Parathyroid adenoma (tissue), 2 donors: ENCODE data around the gene PCSK6.

Experiments
- H2AFZ ChIP-seq: fragments of 300-600 bp; sonication (generic); one replicate; pipeline ENCODE4 v1.7.0; 2017; ENCODE audit warnings: antibody characterized with exemption, mild to moderate bottlenecking
- H3K27ac ChIP-seq: fragments of 300-600 bp; sonication (generic); one replicate; pipeline ENCODE4 v1.7.0; 2017
- H3K27me3 ChIP-seq: fragments of 300-600 bp; sonication (generic); one replicate; pipeline ENCODE4 v1.7.0; 2017; ENCODE audit warnings: low read length; ENCODE audit not compliant: control insufficient read depth, insufficient read depth
- H3K36me3 ChIP-seq: fragments of 300-600 bp; sonication (generic); one replicate; pipeline ENCODE4 v1.7.0; 2017; ENCODE audit warnings: low read length; ENCODE audit not compliant: control insufficient read depth, insufficient read depth
- H3K4me1 ChIP-seq: fragments of 300-600 bp; sonication (generic); one replicate; pipeline ENCODE4 v1.7.0; 2017; ENCODE audit warnings: control low read depth
- H3K4me2 ChIP-seq: fragments of 300-600 bp; sonication (generic); one replicate; pipeline ENCODE4 v1.7.0; 2017; ENCODE audit warnings: low read length
- H3K4me3 ChIP-seq: fragments of 300-600 bp; sonication (generic); one replicate; pipeline ENCODE4 v1.7.0; 2017; ENCODE audit warnings: low read depth, low read length
- H3K79me2 ChIP-seq: fragments of 300-600 bp; sonication (generic); one replicate; pipeline ENCODE4 v1.7.0; 2017; ENCODE audit warnings: control low read depth
- H3K9ac ChIP-seq: fragments of 300-600 bp; sonication (generic); one replicate; pipeline ENCODE4 v1.7.0; 2017; ENCODE audit warnings: mild to moderate bottlenecking
- H3K9me3 ChIP-seq: fragments of 300-600 bp; sonication (generic); one replicate; pipeline ENCODE4 v1.7.0; 2017; ENCODE audit warnings: low read length; ENCODE audit not compliant: control insufficient read depth
- TF ChIP-seq, protein P1 (sequence below): fragments of 300-600 bp; sonication (generic); IDR thresholded peaks from one replicate; pipeline ENCODE4 v1.7.0; 2017; ENCODE audit warnings: antibody characterized with exemption, mild to moderate bottlenecking
- donor health status: primary hyperparathyroidism.

PCSK6 gene

DNA sequence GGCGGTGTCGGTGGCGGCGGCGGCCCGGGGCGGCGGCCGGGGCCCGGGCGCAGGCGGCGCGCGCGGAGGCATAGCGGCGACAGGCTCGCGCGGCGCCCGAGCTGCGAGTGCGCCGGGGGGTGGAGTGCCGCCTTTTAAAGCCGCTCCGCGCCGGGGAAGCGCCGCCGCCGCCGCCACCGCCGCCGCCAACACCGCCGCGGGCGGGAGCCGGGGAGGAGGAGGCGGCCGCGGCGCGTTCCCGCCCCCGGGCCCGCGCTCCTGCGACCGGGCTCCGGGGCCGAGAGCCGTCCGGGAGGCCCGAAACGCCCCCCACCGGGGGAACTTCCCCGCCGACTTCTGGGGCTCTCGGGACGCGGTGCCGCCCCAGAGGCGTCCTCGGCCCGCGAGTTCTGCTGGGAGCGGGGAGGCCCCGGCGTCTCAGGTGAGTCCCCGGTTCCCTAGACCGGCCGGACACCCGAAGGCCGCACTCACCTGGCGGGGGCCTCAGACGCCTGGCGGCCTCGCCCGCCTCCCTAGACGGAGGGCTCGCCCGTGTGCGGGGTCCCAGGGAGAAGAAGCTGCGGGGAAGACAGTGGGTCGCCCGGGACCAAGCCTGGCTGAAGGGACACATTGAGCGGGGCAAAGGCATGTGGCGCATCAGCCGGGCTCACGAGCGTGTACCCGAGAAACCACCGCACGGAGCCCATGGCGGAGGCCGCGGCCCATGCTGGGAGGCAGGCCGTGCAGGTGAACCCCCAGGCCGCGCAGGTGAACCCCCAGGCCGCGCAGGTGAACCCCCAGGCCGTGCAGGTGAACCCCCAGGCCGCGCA lies at the start of gene PCSK6:
Gene PCSK6, minus strand, starts transcription at position 109 of the 809 bp plus-strand sequence. Its CDS starts 37 bp downstream, at position 72.
- H3K79me2 ChIP-seq, result no peaks in the 10 kb centered on the region
- no peaks in the 10 kb centered on the region for H3K36me3 ChIP-seq
- H3K4me1 ChIP-seq, result no peaks in the 10 kb centered on the region
- H3K4me2 ChIP-seq, result no peak within 1 kb of the TSS
- H3K27ac ChIP-seq, result no peak within 1 kb of the TSS
- TF ChIP-seq, protein P1, sequence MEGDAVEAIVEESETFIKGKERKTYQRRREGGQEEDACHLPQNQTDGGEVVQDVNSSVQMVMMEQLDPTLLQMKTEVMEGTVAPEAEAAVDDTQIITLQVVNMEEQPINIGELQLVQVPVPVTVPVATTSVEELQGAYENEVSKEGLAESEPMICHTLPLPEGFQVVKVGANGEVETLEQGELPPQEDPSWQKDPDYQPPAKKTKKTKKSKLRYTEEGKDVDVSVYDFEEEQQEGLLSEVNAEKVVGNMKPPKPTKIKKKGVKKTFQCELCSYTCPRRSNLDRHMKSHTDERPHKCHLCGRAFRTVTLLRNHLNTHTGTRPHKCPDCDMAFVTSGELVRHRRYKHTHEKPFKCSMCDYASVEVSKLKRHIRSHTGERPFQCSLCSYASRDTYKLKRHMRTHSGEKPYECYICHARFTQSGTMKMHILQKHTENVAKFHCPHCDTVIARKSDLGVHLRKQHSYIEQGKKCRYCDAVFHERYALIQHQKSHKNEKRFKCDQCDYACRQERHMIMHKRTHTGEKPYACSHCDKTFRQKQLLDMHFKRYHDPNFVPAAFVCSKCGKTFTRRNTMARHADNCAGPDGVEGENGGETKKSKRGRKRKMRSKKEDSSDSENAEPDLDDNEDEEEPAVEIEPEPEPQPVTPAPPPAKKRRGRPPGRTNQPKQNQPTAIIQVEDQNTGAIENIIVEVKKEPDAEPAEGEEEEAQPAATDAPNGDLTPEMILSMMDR, result no peak
- peaks cover 4% of the 10 kb centered on the region for H3K27me3 ChIP-seq
- no peak within 1 kb of the TSS for H2AFZ ChIP-seq
- H3K9me3 ChIP-seq, result no peaks in the 10 kb centered on the region
- H3K9ac ChIP-seq, result no peak within 1 kb of the TSS
- H3K4me3 ChIP-seq, result no peak within 1 kb of the TSS

DNA sequence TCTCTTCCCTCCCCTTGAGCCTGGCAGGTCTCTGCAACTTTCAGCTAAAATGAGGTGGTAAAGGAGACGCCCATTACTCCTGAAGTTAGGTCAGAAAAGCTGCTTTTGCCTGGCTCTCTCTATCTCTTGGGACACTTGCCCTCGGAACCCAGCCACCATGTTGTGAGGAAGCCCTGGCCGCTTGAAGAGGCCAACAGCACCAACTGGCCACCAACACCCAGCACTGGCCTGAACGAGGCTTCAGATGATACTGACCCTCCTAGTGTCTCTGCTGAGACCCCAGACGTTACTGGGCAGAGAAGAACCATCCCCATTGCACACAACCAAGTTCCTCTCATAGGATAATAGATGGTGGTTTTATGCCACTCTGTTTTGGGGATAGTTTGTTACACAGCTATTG lies 49.5 kb upstream of the PCSK6 start:
- H3K27ac ChIP-seq, result no peak overlapping the region
- H3K4me3 ChIP-seq, result no peak overlapping the region
- no peaks in the 10 kb centered on the region for H3K36me3 ChIP-seq
- no peak overlapping the region for H3K9ac ChIP-seq
- H3K79me2 ChIP-seq, result no peaks in the 10 kb centered on the region
- H3K27me3 ChIP-seq, result no peaks in the 10 kb centered on the region
- no peaks in the 10 kb centered on the region for H3K9me3 ChIP-seq
- TF ChIP-seq, protein P1, result no peak
- H2AFZ ChIP-seq, result no peak overlapping the region
- no peak overlapping the region for H3K4me2 ChIP-seq
- no peaks in the 10 kb centered on the region for H3K4me1 ChIP-seq

DNA sequence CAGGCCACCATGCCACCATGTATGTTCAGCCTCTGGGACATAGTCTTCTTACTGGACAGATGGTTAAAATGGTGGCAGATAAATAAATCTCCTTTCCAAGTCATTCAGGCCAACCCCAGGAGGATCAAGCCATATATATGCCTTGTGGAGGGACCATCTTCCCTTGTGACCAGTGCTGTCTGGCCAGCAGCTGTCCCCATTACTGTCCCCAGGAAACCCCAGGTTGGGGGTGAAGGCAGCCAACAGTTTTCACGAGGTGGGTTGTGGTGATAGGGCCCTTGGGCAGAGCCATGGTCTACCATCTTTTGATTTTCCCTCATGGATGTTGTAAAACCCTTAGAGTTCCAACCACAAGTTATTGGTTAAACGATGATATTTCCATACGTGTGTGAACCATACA lies 48.7 kb upstream of the PCSK6 start:
- Histone ChIP-seq H3K79me2 (no peaks in the 10 kb centered on the region), H3K36me3 (no peaks in the 10 kb centered on the region), H3K9me3 (no peaks in the 10 kb centered on the region), H3K9ac (no peak overlapping the region), H3K27me3 (no peaks in the 10 kb centered on the region), H3K27ac (no peak overlapping the region), H2AFZ (no peak overlapping the region), H3K4me2 (no peak overlapping the region), H3K4me1 (no peaks in the 10 kb centered on the region), H3K4me3 (no peak overlapping the region)
- TF ChIP-seq, protein P1, result no peak

DNA sequence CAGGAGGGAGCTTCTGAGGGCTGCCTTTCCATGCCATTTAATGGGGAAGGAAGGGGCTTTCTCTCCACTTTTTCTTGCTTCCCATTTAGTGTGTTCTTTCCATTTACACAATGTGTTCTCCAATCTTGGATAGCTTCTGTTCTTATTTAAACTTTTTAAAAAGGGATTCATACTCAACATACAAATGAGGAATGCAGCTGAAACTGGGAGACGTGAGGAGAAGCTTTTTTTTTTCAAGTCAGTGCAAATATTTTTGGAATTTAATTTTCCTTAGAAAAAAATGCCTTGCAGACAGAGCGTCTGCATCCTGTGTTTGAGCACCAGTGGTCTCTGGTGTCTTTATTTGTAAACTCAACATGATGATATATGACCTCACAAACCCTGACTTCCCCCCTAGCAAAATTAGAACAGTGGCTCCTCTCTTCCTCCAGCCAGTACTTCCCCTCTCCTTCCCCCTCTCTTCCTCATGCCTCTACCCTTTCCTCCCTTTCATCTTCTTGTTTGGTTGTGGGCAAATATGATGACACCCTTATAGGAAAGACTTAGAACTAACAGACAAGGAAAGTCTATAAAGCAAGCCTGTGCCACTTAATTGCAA lies 48.1 kb upstream of the PCSK6 start:
- Histone ChIP-seq H3K4me2 (no peak overlapping the region), H3K9ac (no peak overlapping the region), H3K27ac (no peak overlapping the region), H3K9me3 (no peaks in the 10 kb centered on the region), H3K36me3 (no peaks in the 10 kb centered on the region), H3K27me3 (no peaks in the 10 kb centered on the region), H3K4me1 (no peaks in the 10 kb centered on the region), H3K79me2 (no peaks in the 10 kb centered on the region), H3K4me3 (no peak overlapping the region), H2AFZ (no peak overlapping the region)
- TF ChIP-seq, protein P1, result no peak
